ENCODE measurements around the gene F5.

The F5 gene

GRCh38 chr1:169586395-169587255 lies at the start of gene F5:
Gene F5, minus strand, starts transcription at chr1:169586481. Its CDS starts 95 bp downstream, at chr1:169586386.
- peak; percentile 23 for DNase-seq

- no peak for DNase-seq
Measured at GRCh38 chr1:169634877-169635276, 48.6 kb upstream of the F5 start.

GRCh38 chr1:169634145-169634544 lies 47.9 kb upstream of the F5 start:
- DNase-seq, result no peak

- DNase-seq, result no peak
Measured at GRCh38 chr1:169631249-169631648, 45.0 kb upstream of the F5 start.

- no peak for DNase-seq
Measured at GRCh38 chr1:169630006-169630405, 43.7 kb upstream of the F5 start, which contains the start of gene SELP. Gene SELP, minus strand, starts transcription at chr1:169630124. Its CDS starts 50 bp downstream, at chr1:169630074.

GRCh38 chr1:169624912-169625311 lies 38.6 kb upstream of the F5 start:
- no peak for DNase-seq

- DNase-seq, result no peak
Measured at GRCh38 chr1:169624122-169624521, 37.8 kb upstream of the F5 start.

- no peak for DNase-seq
Measured at GRCh38 chr1:169623132-169623926, 37.0 kb upstream of the F5 start.

GRCh38 chr1:169620565-169620964 lies 34.3 kb upstream of the F5 start:
- no peak for DNase-seq

- DNase-seq, result no peak
Measured at GRCh38 chr1:169618367-169618766, 32.1 kb upstream of the F5 start.

GRCh38 chr1:169615803-169616202 lies 29.5 kb upstream of the F5 start:
- no peak for DNase-seq

GRCh38 chr1:169610858-169611257 lies 24.6 kb upstream of the F5 start:
- no peak for DNase-seq

GRCh38 chr1:169610108-169610507 lies 23.8 kb upstream of the F5 start:
- DNase-seq, result no peak

- DNase-seq, result no peak
Measured at GRCh38 chr1:169608226-169608625, 21.9 kb upstream of the F5 start.

GRCh38 chr1:169604781-169605560 lies 18.7 kb upstream of the F5 start:
- no peak for DNase-seq

GRCh38 chr1:169601096-169601881 lies 15.0 kb upstream of the F5 start:
- DNase-seq, result peak; percentile 4

- DNase-seq, result no peak
Measured at GRCh38 chr1:169595764-169596711, 9.8 kb upstream of the F5 start.

- no peak for DNase-seq
Measured at GRCh38 chr1:169594391-169594790, 8.1 kb upstream of the F5 start.

- no peak for DNase-seq
Measured at GRCh38 chr1:169590932-169591331, 4.7 kb upstream of the F5 start.

GRCh38 chr1:169588785-169589485 lies 2.7 kb upstream of the F5 start:
- DNase-seq, result no peak

Measured in DMS79 treated with DMSO at 0.1 percent for 48 hours (cell line).